HCT116 (cell line): ENCODE data around the gene ERC2. TPM values are rescaled to one million over a fixed set of nuclear protein-coding genes. Genes with fewer than 3 reads are reported as not detected.

Experiments
- ATAC-seq: fragments of 200-7000 bp; cut with Tn5 transposase; 2 replicates; pipeline ENCODE4 v1.9.1; 2020; ENCODE audit warnings: mild to moderate bottlenecking, moderate library complexity
- BruUV-seq: library from RNA; stranded (reverse); fragments of 400-500 nt; replicated peaks from 2 replicates; lab custom pipeline; 2021; lab: Mats Ljungman, UMichigan
- CTCF ChIA-PET: fragments of 300-600 bp; sonication (Branson Sonifier 250); formaldehyde crosslinking; loops from one replicate; lab custom pipeline; 2021; ENCODE audit warnings: antibody characterized with exemption; lab: Charles Lee
- POLR2A ChIA-PET: fragments of 300-600, 350-600 bp; sonication (Branson Sonifier 250); formaldehyde crosslinking; loops from one replicate; lab custom pipeline; 2021; ENCODE audit warnings: antibody characterized with exemption; lab: Charles Lee
- RAD21 ChIA-PET, 2 experiments: fragments of 300-600 bp; sonication (Branson Sonifier 250); formaldehyde crosslinking; loops; one replicate each; lab custom pipeline; 2023; ENCODE audit warnings: low total read pairs in 2 of 2; ENCODE audit not compliant: uncharacterized antibody in 2 of 2, unreplicated experiment in 2 of 2, low non-redundant PET in 1 of 2; lab: Charles Lee
- DNase-seq: peaks from one replicate; pipeline ENCODE4 v3.0.0-alpha.2; 2010; ENCODE audit warnings: low read depth, low spot score
- H2AFZ ChIP-seq: fragments of 200-600 bp; shearing (Covaris generic), sonication (generic); 2 replicates; pipeline ENCODE4 v1.6.1; 2017; ENCODE audit warnings: low read depth, mixed run types, mixed read lengths, antibody characterized with exemption, low read length; ENCODE audit not compliant: poor library complexity, severe bottlenecking
- H3K27ac ChIP-seq: 2 replicates; pipeline ENCODE4 v1.5.1; 2012; ENCODE audit warnings: low read depth, low read length
- H3K27me3 ChIP-seq: fragments of 200-600 bp; sonication (generic); 2 replicates; pipeline ENCODE4 v1.6.1; 2016; ENCODE audit warnings: mixed run types, low read length, mixed read lengths; ENCODE audit not compliant: insufficient read depth
- H3K36me3 ChIP-seq, 2 experiments: fragments of 200-500 bp in 1 of 2; fragments of 200-600 bp in 1 of 2; sonication (Bioruptor generic) in 1 of 2; sonication (generic) in 1 of 2; 2 replicates each; pipeline versions ENCODE4 v1.5.1 to v1.6.1; 2014 to 2016; ENCODE audit warnings: low read length in 2 of 2, inconsistent platforms in 1 of 2, mixed read lengths in 1 of 2, mixed run types in 1 of 2; ENCODE audit not compliant: insufficient read depth in 2 of 2, control insufficient read depth in 1 of 2
- H3K4me1 ChIP-seq, 2 experiments: fragments of 200-600 bp in 1 of 2; sonication (generic) in 1 of 2; 2 replicates each; pipeline versions ENCODE4 v1.5.1 to v1.6.1; 2012 to 2017; ENCODE audit warnings: low read length in 2 of 2, inconsistent platforms in 1 of 2, mild to moderate bottlenecking in 1 of 2, mixed read lengths in 1 of 2, mixed run types in 1 of 2, moderate library complexity in 1 of 2; ENCODE audit not compliant: insufficient read depth in 2 of 2, control insufficient read depth in 1 of 2
- H3K4me2 ChIP-seq: fragments of 200-600 bp; sonication (generic); 2 replicates; pipeline ENCODE4 v1.6.1; 2017; ENCODE audit warnings: mixed run types, low read length, mixed read lengths
- H3K4me3 ChIP-seq, 2 experiments: fragments of 200-600 bp in 1 of 2; sonication (generic) in 1 of 2; replicated peaks in 1 of 2; 2 replicates each; pipeline ENCODE4 v1.5.1; 2011 to 2016; ENCODE audit warnings: low read length in 2 of 2, control low read depth in 1 of 2, low read depth in 1 of 2, mild to moderate bottlenecking in 1 of 2, mixed read lengths in 1 of 2, mixed run types in 1 of 2
- H3K79me2 ChIP-seq: fragments of 200-600 bp; sonication (generic); 2 replicates; pipeline ENCODE4 v1.6.1; 2017; ENCODE audit warnings: mild to moderate bottlenecking, mixed run types, low read length, moderate library complexity, mixed read lengths; ENCODE audit not compliant: insufficient read depth
- H3K9ac ChIP-seq: fragments of 200-600 bp; sonication (generic); 2 replicates; pipeline ENCODE4 v1.6.1; 2016; ENCODE audit warnings: low read length, mixed read lengths
- H3K9me2 ChIP-seq: fragments of 200-600 bp; sonication (generic), shearing (Covaris generic); 2 replicates; pipeline ENCODE4 v1.6.1; 2017; ENCODE audit warnings: mixed run types, mild to moderate bottlenecking, moderate library complexity; ENCODE audit not compliant: insufficient read depth
- H3K9me3 ChIP-seq, 2 experiments: fragments of 200-500 bp in 1 of 2; fragments of 200-600 bp in 1 of 2; sonication (Bioruptor generic) in 1 of 2; sonication (generic) in 1 of 2; 2 replicates each; pipeline ENCODE4 v1.6.1; 2014 to 2017; ENCODE audit warnings: low read length in 2 of 2, mixed read lengths in 2 of 2, inconsistent platforms in 1 of 2, low read depth in 1 of 2, mild to moderate bottlenecking in 1 of 2, mixed run types in 1 of 2, moderate library complexity in 1 of 2; ENCODE audit not compliant: control insufficient read depth in 1 of 2, insufficient read depth in 1 of 2
- H4K20me1 ChIP-seq: fragments of 200-600 bp; sonication (generic), shearing (Covaris generic); 2 replicates; pipeline ENCODE4 v1.6.1; 2017; ENCODE audit warnings: mixed run types, mild to moderate bottlenecking, moderate library complexity; ENCODE audit not compliant: insufficient read depth
- CBX3 ChIP-seq: IDR thresholded peaks from 2 replicates; pipeline ENCODE4 v1.6.1; 2012; ENCODE audit warnings: low read depth
- EGR1 ChIP-seq: IDR thresholded peaks from 2 replicates; pipeline ENCODE4 v1.6.1; 2012; ENCODE audit warnings: low read depth
- ELF1 ChIP-seq: IDR thresholded peaks from 2 replicates; pipeline ENCODE4 v1.6.1; 2012; ENCODE audit warnings: low read depth, borderline replicate concordance
- EZH2 ChIP-seq: fragments of 200-600 bp; sonication (generic); IDR thresholded peaks from 2 replicates; pipeline ENCODE4 v1.6.1; 2017; ENCODE audit warnings: antibody characterized with exemption, mixed run types
- EZH2phosphoT487 ChIP-seq: fragments of 200-600 bp; IDR thresholded peaks from 2 replicates; pipeline ENCODE4 v1.6.1; 2018; ENCODE audit warnings: antibody characterized with exemption, borderline replicate concordance
- JUND ChIP-seq: IDR thresholded peaks from 2 replicates; pipeline ENCODE4 v1.6.1; 2012
- POLR2A ChIP-seq: IDR thresholded peaks from 2 replicates; pipeline ENCODE4 v1.7.0; 2011; ENCODE audit warnings: borderline replicate concordance; ENCODE audit not compliant: insufficient read depth, insufficient read length; ENCODE audit errors: extremely low read depth
- RAD21 ChIP-seq: IDR thresholded peaks from 2 replicates; pipeline ENCODE4 v1.6.1; 2012; ENCODE audit warnings: low read depth, mild to moderate bottlenecking
- YY1 ChIP-seq: IDR thresholded peaks from 2 replicates; pipeline ENCODE4 v1.6.1; 2011; ENCODE audit warnings: low read length, low read depth, moderate library complexity, mild to moderate bottlenecking; ENCODE audit not compliant: insufficient replicate concordance; ENCODE audit errors: extremely low read depth
- ZFX ChIP-seq: fragments of 450-650 bp; IDR thresholded peaks from 2 replicates; pipeline ENCODE4 v1.6.1; 2017
- ZNF274 ChIP-seq: fragments of 200-500 bp; sonication (Bioruptor generic); IDR thresholded peaks from 2 replicates; pipeline ENCODE4 v1.6.1; 2014; ENCODE audit warnings: mild to moderate bottlenecking, low read depth, low read length, inconsistent platforms
- intact Hi-C: fragments of 100-400 bp; cut with micrococcal nuclease; formaldehyde crosslinking; loops from 2 replicates; pipeline ENCODE4 v1.10.0; 2022
- total RNA-seq: library from RNA; stranded (reverse); gene quantifications from one replicate; pipeline ENCODE4 v1.2.1, GENCODE V29; 2021; ENCODE audit not compliant: unreplicated experiment
- TF ChIP-seq, protein P1 (sequence below): IDR thresholded peaks from 2 replicates; pipeline ENCODE4 v1.6.1; 2012; ENCODE audit warnings: low read depth
- TF ChIP-seq, protein P2 (sequence below): IDR thresholded peaks from 2 replicates; pipeline ENCODE4 v1.6.1; 2011; ENCODE audit warnings: mild to moderate bottlenecking, low read length, moderate library complexity; ENCODE audit not compliant: insufficient replicate concordance; ENCODE audit errors: extremely low read depth
- TF ChIP-seq, protein P3 (sequence below): IDR thresholded peaks from 2 replicates; pipeline ENCODE4 v1.6.1; 2012
- TF ChIP-seq, protein P4 (sequence below), 3 experiments: fragments of 200-600 bp in 1 of 3; sonication (generic) in 1 of 3; IDR thresholded peaks in 2 of 3; conservative IDR thresholded peaks in 1 of 3; 2 replicates each; pipeline ENCODE4 v1.5.1; 2012 to 2017; ENCODE audit warnings: low read depth in 2 of 3, low read length in 2 of 3, antibody characterized with exemption in 1 of 3, borderline replicate concordance in 1 of 3, control low read depth in 1 of 3, mild to moderate bottlenecking in 1 of 3, mixed read lengths in 1 of 3, mixed run types in 1 of 3, moderate library complexity in 1 of 3; ENCODE audit not compliant: insufficient read depth in 1 of 3

ERC2 gene
- total RNA-seq, 1 experiment from 2014 or later, result not detected

DNA sequence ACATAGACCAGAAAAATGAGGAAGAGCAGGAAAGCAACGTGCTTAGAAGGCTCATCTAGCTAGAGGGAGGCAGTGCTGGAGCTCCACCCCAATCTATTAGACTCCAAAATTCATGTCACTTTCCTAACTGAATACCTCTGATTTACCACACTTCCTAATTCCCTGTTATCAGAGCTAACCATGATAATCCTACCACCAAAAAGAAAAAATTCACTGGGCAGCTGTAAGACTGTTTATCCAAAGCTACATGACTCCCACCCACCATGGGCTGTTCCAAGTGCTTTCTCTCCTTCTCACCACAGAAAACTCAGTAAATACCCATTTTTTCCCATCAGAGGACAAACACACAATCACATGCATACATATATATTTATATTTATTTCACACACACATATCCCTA, 501.7 kb downstream of the ERC2 start:
- Histone ChIP-seq H3K9ac (no peak overlapping the region), H3K27ac (no peak overlapping the region), H3K9me3 (no peaks in the 10 kb centered on the region), H3K9me2 (no peaks in the 10 kb centered on the region), H4K20me1 (no peaks in the 10 kb centered on the region), H3K4me2 (no peak overlapping the region), H3K36me3 (no peaks in the 10 kb centered on the region), H3K4me1 (no peaks in the 10 kb centered on the region), H3K79me2 (no peaks in the 10 kb centered on the region), H3K27me3 (no peaks in the 10 kb centered on the region), H2AFZ (no peak overlapping the region), H3K4me3 (no peak overlapping the region)
- CTCF ChIA-PET, result no interaction called here
- RAD21 ChIA-PET, result no interaction called here
- TF ChIP-seq, protein P1, sequence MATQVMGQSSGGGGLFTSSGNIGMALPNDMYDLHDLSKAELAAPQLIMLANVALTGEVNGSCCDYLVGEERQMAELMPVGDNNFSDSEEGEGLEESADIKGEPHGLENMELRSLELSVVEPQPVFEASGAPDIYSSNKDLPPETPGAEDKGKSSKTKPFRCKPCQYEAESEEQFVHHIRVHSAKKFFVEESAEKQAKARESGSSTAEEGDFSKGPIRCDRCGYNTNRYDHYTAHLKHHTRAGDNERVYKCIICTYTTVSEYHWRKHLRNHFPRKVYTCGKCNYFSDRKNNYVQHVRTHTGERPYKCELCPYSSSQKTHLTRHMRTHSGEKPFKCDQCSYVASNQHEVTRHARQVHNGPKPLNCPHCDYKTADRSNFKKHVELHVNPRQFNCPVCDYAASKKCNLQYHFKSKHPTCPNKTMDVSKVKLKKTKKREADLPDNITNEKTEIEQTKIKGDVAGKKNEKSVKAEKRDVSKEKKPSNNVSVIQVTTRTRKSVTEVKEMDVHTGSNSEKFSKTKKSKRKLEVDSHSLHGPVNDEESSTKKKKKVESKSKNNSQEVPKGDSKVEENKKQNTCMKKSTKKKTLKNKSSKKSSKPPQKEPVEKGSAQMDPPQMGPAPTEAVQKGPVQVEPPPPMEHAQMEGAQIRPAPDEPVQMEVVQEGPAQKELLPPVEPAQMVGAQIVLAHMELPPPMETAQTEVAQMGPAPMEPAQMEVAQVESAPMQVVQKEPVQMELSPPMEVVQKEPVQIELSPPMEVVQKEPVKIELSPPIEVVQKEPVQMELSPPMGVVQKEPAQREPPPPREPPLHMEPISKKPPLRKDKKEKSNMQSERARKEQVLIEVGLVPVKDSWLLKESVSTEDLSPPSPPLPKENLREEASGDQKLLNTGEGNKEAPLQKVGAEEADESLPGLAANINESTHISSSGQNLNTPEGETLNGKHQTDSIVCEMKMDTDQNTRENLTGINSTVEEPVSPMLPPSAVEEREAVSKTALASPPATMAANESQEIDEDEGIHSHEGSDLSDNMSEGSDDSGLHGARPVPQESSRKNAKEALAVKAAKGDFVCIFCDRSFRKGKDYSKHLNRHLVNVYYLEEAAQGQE, result no peak
- TF ChIP-seq RAD21 (no peak), CBX3 (no peak), ZFX (no peak), JUND (no peak), EZH2 (no peak), ZNF274 (no peak), POLR2A (no peak), ELF1 (no peak), EGR1 (no peak), YY1 (no peak), EZH2phosphoT487 (no peak)
- TF ChIP-seq, protein P2, sequence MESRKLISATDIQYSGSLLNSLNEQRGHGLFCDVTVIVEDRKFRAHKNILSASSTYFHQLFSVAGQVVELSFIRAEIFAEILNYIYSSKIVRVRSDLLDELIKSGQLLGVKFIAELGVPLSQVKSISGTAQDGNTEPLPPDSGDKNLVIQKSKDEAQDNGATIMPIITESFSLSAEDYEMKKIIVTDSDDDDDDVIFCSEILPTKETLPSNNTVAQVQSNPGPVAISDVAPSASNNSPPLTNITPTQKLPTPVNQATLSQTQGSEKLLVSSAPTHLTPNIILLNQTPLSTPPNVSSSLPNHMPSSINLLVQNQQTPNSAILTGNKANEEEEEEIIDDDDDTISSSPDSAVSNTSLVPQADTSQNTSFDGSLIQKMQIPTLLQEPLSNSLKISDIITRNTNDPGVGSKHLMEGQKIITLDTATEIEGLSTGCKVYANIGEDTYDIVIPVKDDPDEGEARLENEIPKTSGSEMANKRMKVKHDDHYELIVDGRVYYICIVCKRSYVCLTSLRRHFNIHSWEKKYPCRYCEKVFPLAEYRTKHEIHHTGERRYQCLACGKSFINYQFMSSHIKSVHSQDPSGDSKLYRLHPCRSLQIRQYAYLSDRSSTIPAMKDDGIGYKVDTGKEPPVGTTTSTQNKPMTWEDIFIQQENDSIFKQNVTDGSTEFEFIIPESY, result no peak
- TF ChIP-seq, protein P3, sequence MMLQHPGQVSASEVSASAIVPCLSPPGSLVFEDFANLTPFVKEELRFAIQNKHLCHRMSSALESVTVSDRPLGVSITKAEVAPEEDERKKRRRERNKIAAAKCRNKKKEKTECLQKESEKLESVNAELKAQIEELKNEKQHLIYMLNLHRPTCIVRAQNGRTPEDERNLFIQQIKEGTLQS, result no peak
- TF ChIP-seq, protein P4, sequence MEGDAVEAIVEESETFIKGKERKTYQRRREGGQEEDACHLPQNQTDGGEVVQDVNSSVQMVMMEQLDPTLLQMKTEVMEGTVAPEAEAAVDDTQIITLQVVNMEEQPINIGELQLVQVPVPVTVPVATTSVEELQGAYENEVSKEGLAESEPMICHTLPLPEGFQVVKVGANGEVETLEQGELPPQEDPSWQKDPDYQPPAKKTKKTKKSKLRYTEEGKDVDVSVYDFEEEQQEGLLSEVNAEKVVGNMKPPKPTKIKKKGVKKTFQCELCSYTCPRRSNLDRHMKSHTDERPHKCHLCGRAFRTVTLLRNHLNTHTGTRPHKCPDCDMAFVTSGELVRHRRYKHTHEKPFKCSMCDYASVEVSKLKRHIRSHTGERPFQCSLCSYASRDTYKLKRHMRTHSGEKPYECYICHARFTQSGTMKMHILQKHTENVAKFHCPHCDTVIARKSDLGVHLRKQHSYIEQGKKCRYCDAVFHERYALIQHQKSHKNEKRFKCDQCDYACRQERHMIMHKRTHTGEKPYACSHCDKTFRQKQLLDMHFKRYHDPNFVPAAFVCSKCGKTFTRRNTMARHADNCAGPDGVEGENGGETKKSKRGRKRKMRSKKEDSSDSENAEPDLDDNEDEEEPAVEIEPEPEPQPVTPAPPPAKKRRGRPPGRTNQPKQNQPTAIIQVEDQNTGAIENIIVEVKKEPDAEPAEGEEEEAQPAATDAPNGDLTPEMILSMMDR (IDR thresholded peaks at IDR 0.05 in 2 of 3, conservative IDR thresholded peaks at IDR 0.05 in 1 of 3; ENCODE audit: borderline replicate concordance in 1 of 3, insufficient read depth in 1 of 3, low read depth in 2 of 3, low read length in 2 of 3), result no peak
- ATAC-seq (no peak), DNase-seq (no peak)
- intact Hi-C loops, result no loop called here
- no TSS peak for BruUV-seq
- POLR2A ChIA-PET, result no interaction called here
